Testis (tissue), 2 donors: Measurements from ENCODE around the gene STRN3.

ENCODE experiments used
- CTCF ChIP-seq, 3 experiments: fragments of 450-650 bp in 2 of 3; fragments of 200-600 bp in 1 of 3; sonication (generic) in 1 of 3; IDR thresholded peaks; one replicate each; pipeline ENCODE4 v1.5.1; 2016 to 2019; ENCODE audit warnings: antibody characterized with exemption in 3 of 3, mild to moderate bottlenecking in 2 of 3, moderate library complexity in 1 of 3
- POLR2A ChIP-seq: fragments of 450-650 bp; IDR thresholded peaks from one replicate; pipeline ENCODE4 v1.6.1; 2017; ENCODE audit warnings: antibody characterized with exemption, mild to moderate bottlenecking, moderate library complexity

- TF ChIP-seq CTCF (IDR thresholded peaks at IDR 0.05) (no peak), POLR2A (no peak)
Measured at GRCh38 chr14:30938617-30939016, 87.6 kb downstream of the STRN3 start.
